Ramos (cell line): Measurements from ENCODE around the gene RNASE8.

Experiments
- in situ Hi-C: fragments of 300-500 bp; cut with MboI; formaldehyde crosslinking; loops from one replicate; pipeline ENCODE4 v1.14.3; 2022; ENCODE audit warnings: low sequenced_read_pairs; ENCODE audit not compliant: unreplicated experiment

RNASE8 gene

DNA sequence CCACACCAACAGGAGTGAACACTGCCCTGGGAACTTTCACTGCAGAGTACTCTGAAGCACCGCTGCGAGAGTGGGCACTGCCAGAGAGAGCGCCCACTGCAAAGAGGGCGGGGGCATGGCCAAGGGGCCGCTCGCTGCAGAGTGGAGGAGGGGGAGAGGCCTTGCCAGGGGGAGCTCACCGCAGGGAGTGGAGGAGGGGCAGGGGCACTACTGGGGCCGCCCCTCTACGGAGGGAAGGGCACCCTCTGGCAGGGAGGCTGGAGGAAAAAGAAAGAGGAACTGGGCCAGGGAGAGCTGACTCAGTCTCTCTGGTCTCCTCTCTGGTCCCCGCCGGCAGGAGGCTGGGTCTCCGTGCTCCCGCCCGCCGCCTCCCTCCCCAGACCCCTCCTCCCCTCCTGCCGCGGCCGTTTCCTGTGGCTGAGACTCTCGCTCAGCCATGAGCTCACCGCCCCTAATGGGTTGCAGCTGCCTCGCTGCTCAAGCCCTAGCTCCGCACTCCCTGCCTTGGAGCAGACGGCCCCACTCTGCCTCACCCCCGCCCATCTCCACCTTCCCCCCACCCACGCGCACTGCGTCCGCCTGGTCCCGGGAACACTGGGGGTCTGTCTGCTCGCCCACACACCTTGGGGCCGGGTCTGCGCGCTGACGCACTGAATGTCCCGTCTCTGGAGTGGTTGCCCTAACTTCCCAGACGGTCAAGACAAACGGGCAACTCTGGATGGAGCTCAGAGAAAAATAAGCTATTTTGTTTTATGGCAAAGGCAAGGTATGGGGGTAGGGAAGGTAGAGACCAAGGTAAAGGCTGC, 13.8 kb downstream of the RNASE8 start:
- in situ Hi-C loops = no loop called here

DNA sequence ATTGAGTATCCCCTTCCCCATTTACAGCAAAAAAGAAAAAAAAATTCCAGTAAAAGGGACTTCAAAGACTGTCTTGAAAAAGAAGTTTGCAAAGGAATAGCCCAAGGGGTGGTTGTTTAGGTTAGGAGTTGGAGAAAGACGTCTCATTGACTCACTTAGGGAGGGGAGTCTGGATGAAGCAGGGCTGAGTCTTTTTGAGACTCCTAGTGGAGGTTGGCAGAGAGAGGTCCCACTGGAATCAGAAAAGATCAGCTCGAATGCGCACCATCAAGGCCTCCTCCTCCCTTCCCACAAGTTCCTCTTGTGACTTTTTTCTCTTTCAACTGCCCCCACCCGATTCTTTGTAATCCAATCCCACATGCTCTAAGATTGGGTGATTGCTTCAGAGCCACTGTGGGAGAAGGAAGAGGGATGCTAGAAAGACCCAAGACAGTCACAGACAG, 14.4 kb downstream of the RNASE8 start:
- in situ Hi-C loops = no loop called here

DNA sequence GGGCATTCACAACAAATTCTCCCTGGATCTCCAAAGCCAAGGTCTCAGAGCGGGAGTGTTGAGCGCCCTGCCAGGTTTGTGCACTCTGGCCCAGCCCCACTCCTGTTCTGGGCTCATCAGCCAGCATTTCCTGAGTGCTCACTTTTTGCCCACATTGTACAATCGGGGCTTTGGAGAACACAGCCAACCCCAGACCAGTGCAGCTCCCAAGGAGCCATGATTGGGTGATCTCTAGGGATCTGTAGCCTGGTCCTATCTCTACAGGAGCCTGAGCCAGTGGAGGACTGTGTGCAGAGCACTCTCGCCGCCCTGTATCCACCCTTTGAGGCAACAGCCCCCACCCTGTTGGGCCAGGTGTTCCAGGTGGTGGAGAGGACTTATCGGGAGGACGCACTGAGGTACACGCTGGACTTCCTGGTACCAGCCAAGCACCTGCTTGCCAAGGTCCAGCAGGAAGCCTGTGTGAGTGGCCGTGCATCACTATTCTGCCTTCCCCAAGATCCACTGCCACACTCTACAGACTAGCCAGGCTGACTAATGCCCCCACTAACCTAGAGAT, 15.2 kb downstream of the RNASE8 start:
- in situ Hi-C loops = no loop called here

DNA sequence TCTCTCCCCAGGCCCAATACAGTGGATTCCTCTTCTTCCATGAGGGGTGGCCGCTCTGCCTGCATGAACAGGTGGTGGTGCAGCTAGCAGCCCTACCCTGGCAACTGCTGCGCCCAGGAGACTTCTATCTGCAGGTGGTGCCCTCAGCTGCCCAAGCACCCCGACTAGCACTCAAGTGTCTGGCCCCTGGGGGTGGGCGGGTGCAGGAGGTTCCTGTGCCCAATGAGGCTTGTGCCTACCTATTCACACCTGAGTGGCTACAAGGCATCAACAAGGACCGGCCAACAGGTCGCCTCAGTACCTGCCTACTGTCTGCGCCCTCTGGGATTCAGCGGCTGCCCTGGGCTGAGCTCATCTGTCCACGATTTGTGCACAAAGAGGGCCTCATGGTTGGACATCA, 16.3 kb downstream of the RNASE8 start:
- in situ Hi-C loops = no loop called here

DNA sequence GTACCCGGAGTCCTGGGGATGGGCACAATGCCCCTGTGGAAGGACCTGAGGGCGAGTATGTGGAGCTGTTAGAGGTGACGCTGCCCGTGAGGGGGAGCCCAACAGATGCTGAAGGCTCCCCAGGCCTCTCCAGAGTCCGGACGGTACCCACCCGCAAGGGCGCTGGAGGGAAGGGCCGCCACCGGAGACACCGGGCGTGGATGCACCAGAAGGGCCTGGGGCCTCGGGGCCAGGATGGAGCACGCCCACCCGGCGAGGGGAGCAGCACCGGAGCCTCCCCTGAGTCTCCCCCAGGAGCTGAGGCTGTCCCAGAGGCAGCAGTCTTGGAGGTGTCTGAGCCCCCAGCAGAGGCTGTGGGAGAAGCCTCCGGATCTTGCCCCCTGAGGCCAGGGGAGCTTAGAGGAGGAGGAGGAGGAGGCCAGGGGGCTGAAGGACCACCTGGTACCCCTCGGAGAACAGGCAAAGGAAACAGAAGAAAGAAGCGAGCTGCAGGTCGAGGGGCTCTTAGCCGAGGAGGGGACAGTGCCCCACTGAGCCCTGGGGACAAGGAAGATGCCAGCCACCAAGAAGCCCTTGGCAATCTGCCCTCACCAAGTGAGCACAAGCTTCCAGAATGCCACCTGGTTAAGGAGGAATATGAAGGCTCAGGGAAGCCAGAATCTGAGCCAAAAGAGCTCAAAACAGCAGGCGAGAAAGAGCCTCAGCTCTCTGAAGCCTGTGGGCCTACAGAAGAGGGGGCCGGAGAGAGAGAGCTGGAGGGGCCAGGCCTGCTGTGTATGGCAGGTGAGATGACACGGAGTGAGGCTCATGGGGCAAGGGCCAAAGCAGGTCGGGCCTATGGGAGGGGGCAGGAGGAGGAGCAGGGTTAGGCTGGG, 17.0 kb downstream of the RNASE8 start:
- in situ Hi-C loops = no loop called here

DNA sequence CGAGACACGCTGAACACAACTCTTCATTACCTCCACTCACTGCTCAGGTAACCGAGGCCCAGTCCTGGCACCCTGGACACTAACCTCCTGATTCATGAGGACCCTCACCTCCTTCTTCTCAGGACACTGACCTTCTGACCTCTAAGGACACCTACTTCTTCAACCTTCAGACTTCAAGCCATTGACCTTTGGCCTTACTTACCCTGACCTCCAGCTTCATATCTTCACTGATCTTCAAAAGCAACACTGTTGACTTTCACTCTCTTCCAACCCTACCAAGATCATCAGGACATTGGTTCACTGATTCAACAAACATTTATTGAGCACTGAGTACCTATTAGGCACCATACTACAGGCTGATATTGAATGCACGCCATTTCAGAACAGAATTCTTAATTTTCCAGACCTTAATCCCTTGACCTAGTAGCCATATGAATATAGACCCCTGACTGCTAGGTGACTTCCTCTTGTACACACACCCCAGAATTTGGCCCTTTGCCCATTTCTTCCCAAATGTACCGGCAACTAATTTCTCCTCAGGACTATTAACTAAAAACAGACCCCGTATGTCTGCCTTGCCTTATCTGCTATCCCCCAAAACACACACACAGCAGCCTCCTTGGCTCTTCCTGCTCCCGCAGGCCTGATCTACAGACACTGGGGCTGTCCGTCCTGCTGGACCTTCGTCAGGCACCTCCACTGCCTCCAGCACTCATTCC, 18.3 kb downstream of the RNASE8 start:
- in situ Hi-C loops = no loop called here

DNA sequence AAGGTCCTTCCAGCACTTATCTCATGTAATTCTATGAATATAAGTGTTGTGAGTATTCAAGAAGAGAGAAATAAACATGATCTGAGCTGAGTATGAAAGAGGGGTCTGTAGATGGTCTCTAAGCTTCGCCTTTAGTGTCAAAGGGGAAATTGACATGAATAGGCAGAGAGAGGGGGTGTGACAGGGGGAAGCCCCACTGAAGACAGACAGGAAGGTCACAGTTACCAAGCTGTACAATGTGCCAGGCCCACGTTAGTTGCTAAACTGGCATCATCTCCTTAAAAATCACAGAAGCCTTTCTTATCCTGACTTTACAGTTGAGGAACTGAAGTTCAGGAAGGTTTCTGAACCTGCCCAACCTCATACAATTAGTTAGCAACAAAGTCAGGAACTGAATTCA, 20.1 kb downstream of the RNASE8 start:
- in situ Hi-C loops = no loop called here

DNA sequence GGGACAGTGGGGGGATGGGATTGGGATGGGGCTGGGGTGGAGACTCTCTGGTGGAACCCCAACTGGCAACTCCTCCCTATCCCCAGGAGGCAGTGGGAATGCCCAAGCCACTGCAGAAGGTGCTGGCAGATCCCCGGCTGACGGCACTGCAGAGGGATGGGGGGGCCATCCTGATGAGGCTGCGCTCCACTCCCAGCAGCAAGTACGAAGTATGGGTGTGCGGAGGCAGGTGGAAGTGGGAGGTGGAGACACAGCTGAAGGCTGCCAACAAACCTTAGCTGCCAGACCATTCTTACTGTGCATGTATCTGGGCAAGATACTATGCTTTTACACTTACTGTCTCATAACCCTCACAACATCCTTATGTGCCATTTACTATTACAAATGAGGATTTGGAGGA, 20.7 kb downstream of the RNASE8 start:
- in situ Hi-C loops = no loop called here

DNA sequence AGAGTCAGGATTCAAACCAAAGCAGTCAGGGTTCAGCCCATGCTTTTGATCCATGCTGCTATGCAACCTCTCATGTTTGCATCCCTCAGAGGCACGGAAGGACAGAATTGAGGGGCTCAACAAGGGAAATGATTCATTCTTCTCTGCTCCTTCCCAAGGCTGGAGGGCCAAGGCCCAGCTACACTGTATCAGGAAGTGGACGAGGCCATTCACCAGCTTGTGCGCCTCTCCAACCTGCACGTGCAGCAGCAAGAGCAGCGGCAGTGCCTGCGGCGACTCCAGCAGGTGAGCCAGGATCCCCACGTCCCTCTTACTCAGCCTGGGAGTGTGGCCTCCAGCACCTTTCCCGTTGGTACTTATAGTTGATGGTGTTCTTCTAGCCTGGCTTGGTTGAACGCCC, 21.1 kb downstream of the RNASE8 start:
- in situ Hi-C loops = no loop called here

DNA sequence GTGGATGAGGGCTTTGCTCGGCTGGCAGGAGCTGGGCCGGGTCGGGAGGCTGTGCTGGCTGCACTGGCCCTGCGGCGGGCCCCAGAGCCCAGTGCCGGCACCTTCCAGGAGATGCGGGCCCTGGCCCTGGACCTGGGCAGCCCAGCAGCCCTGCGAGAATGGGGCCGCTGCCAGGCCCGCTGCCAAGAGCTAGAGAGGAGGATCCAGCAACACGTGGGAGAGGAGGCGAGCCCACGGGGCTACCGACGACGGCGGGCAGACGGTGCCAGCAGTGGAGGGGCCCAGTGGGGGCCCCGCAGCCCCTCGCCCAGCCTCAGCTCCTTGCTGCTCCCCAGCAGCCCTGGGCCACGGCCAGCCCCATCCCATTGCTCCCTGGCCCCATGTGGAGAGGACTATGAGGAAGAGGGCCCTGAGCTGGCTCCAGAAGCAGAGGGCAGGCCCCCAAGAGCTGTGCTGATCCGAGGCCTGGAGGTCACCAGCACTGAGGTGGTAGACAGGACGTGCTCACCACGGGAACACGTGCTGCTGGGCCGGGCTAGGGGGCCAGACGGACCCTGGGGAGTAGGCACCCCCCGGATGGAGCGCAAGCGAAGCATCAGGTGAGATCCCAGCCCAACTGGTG, 24.0 kb downstream of the RNASE8 start:
- in situ Hi-C loops = no loop called here

DNA sequence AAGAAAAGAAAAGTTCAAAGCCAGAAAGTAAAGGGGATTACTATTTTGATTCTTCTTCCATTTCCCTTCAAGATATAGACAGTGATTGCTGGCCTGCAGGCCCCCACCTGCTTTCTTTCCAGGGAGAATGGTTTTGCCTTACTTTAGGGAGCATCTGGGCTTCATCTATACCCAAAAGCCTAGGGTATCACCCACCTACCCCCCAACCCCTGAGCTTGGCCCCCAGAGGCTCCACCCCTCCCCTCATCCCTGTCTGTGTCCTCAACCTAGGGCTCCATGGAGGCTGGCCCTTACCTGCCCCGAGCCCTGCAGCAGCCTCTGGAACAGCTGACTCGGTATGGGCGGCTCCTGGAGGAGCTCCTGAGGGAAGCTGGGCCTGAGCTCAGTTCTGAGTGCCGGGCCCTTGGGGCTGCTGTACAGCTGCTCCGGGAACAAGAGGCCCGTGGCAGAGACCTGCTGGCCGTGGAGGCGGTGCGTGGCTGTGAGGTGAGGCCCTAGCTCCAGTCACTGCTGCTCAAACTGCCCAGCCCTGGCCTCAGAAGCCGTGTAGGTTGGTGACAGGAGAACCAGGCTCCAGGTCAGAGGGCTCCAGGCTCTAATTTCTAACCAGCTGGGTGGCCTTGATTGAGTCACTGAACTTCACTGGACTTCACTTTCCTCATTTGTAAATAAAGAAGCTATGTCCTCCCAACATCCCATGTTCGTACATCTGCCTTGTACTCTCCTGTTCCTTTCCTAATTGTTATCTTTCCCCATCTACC, 26.1 kb downstream of the RNASE8 start:
- in situ Hi-C loops = no loop called here

DNA sequence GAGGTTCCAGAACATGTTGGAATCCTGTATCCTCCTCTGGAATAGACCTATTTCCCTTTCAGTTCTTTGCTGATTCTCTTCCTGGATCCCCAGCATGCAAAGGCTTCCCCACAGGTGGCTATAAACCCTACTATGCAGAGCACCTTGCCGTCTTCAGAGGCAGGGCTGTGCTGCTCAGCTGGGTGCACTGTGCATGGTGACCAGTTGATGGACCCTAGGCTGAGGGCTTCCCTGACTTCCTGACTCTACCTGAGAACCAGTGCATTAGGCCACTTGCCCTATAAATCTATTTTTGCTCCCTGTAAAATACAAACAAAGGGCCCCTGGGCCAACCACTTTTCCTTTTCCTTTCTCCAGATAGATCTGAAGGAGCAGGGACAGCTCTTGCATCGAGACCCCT, 26.8 kb downstream of the RNASE8 start:
- in situ Hi-C loops = no loop called here

DNA sequence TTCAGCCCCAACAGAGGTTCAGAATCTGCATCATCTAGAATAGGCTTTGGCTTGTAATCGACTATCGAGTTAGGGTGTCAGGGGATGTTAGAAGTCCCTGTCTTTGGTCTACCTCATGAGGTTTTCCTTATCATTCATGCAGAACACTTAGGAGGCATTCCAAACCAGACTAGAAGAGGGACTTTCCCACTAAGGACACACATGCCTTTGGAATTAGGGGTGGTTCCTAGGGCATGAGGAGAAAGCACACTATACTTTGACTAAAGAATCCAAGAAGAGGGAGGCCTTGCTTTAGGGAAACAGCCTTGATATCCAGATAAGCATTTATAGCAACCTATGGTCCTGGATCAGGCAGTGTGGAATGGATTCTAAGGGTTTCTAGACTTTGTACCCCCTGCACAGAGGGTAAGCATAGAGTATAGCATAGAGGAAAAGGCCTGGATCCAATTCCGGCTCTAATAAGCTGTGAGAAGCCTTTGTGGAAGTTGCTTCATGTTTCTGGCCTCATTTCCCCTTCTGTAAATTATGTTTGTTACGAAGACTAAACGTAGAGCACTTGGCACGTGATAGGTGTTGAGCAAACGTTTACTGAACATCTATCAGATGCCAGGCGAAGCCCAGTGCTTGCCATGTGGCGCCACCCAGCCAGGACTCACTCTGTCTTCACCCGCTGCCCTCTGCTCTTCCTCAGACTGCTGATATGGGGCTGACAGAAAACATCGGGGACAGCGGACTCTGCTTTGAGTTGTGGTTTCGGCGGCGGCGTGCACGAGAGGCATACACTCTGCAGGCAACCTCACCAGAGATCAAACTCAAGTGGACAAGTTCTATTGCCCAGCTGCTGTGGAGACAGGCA, 27.6 kb downstream of the RNASE8 start:
- in situ Hi-C loops = no loop called here

DNA sequence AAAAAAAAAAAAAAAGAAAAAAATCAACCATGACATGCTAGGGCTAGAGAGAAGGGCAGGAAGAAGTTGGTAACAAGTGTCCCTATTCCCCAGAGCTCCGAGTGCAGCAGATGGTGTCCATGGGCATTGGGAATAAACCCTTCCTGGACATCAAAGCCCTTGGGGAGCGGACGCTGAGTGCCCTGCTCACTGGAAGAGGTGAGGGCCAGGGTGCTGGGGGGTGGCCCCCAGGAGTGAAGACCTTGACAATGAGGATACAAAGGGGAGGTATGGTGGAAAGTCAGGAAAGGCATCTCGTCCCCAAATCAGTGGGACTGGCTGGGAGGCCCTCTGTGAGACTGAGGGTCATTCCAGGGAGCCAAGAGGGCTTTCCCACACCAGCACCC, 29.3 kb downstream of the RNASE8 start:
- in situ Hi-C loops = no loop called here

DNA sequence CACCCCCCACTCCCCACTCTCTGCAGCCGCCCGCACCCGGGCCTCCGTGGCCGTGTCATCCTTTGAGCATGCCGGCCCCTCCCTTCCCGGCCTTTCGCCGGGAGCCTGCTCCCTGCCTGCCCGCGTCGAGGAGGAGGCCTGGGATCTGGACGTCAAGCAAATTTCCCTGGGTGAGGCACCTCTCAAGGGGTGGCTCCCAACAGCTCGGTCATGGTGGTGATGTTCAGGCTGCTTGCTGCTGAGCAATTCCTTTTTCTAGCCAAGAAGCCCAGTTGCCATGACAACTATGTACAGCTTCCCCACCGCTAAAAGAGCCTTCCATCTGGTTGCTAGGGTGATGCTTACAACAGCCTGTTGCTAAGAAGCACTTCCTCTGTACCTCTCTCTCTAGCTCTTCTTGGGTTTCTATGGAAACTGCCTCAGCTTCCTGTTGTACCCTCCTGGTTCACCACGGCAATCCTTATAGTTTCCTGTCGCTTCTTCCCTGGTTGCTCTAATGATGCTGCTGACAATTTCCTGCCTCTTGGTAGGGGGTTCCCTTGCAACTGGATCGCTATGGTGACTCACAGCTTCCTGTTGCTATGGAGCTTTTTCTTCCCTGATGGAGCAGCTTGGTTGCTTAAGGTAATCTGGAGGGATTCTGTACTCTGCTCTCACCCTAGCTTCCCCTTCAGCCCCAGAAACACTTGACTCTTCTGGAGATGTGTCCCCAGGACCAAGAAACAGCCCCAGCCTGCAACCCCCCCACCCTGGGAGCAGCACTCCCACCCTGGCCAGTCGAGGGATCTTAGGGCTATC, 29.9 kb downstream of the RNASE8 start:
- in situ Hi-C loops = no loop called here

DNA sequence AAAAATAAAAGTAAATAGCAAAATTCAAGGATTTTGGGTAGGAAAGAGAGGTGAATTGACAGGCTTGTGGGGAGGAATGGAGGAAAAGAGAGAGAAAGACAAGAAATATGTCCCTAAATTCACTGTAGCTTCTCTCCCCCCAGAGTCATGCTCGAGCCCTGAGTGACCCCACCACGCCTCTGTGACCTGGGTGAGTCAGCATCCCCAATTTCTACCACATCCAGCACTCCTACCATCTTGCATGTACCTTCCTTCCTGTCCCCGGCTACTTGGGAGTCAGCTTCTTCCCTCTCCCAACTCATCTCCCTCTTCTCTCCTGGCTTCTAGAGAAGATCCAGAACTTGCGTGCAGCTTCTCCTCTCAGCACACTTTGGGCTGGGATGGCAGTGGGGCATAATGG, 31.1 kb downstream of the RNASE8 start:
- in situ Hi-C loops = no loop called here

DNA sequence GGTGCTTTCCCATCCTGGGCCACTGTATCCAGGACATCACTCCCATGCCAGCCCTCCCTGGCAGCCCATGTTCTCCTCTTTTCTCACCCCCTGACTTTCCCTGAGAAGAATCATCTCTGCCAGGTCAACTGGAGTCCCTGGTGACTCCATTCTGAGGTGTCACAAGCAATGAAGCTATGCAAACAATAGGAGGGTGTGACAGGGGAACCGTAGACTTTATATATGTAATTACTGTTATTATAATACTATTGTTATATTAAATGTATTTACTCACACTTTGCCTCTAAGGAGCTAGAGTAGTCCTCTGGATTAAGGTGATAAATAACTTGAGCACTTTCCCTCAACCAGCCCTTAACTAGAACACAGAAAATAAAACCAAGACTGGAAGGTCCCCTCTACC, 31.6 kb downstream of the RNASE8 start:
- in situ Hi-C loops = no loop called here

DNA sequence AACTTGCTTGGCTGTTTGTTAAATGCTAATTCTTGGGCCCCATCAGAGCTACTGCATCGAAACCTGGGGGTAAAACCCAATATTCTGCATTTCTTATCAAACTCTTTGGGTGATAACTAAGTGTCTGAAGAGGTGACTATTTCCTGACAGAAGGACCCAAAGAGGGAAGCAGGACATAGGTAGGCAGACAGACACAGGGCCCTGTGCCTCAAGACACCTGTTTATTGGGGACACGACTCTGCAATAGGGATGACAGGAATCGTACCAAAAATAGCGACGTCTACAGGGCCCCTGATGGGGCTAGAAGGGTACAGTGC, 32.2 kb downstream of the RNASE8 start:
- in situ Hi-C loops = loop anchor here (5.0 kb wide), 1 partner anchor 78 kb away; no protein-coding TSS in a partner anchor
